Activated CD8-positive, alpha-beta T cell treated with anti-CD3 and anti-CD28 coated beads, Interleukin-2, amount 10 ng/mL, durations not matched to agents 7 days and 5 days (primary cell): ENCODE data around the gene KRT7. TPM values are rescaled to one million over a fixed set of nuclear protein-coding genes. Genes with fewer than 3 reads are reported as not detected.
"Not testable (repeated sequence)": the region's sequence is repeated elsewhere in the genome, so short reads cannot be mapped to it uniquely, and the experiment has no call there.

Experiments used
- ATAC-seq: fragments of 150-1000 bp; cut with Tn5 transposase; one replicate; pipeline ENCODE4 v1.10.0; 2021; ENCODE audit warnings: moderate library complexity
- CTCF ChIA-PET: fragments of 350-600 bp; sonication (Branson Sonifier 250); formaldehyde crosslinking; loops from one replicate; lab custom pipeline; 2021; ENCODE audit warnings: antibody characterized with exemption; lab: Charles Lee
- POLR2A ChIA-PET: fragments of 350-600 bp; sonication (Branson Sonifier 250); formaldehyde crosslinking; loops from one replicate; lab custom pipeline; 2021; ENCODE audit warnings: antibody characterized with exemption; lab: Charles Lee
- DNase-seq: peaks from one replicate; pipeline ENCODE4 v3.0.0-alpha.2; 2020
- H3K27ac Mint-ChIP-seq: one replicate; pipeline ENCODE4 v1.8.0; 2021; ENCODE audit warnings: mild to moderate bottlenecking, mixed read lengths
- H3K27me3 Mint-ChIP-seq: one replicate; pipeline ENCODE4 v1.8.0; 2021; ENCODE audit warnings: low read depth, mixed read lengths
- H3K36me3 Mint-ChIP-seq: one replicate; pipeline ENCODE4 v1.8.0; 2021; ENCODE audit warnings: low read depth, mixed read lengths
- H3K4me1 Mint-ChIP-seq: one replicate; pipeline ENCODE4 v1.8.0; 2021; ENCODE audit warnings: low read depth, mixed read lengths
- H3K4me3 Mint-ChIP-seq: one replicate; pipeline ENCODE4 v1.8.0; 2021; ENCODE audit warnings: mild to moderate bottlenecking, mixed read lengths
- H3K9me3 Mint-ChIP-seq: one replicate; pipeline ENCODE4 v1.8.0; 2022; ENCODE audit warnings: mixed read lengths; ENCODE audit not compliant: insufficient read depth
- total RNA-seq, 2 experiments: library from RNA; stranded (reverse); gene quantifications; one replicate each; pipeline ENCODE4 v1.2.3, GENCODE V29; 2021

The KRT7 gene
- total RNA-seq, 2 experiments from 2014 or later: 14.4 to 14.7 TPM

DNA sequence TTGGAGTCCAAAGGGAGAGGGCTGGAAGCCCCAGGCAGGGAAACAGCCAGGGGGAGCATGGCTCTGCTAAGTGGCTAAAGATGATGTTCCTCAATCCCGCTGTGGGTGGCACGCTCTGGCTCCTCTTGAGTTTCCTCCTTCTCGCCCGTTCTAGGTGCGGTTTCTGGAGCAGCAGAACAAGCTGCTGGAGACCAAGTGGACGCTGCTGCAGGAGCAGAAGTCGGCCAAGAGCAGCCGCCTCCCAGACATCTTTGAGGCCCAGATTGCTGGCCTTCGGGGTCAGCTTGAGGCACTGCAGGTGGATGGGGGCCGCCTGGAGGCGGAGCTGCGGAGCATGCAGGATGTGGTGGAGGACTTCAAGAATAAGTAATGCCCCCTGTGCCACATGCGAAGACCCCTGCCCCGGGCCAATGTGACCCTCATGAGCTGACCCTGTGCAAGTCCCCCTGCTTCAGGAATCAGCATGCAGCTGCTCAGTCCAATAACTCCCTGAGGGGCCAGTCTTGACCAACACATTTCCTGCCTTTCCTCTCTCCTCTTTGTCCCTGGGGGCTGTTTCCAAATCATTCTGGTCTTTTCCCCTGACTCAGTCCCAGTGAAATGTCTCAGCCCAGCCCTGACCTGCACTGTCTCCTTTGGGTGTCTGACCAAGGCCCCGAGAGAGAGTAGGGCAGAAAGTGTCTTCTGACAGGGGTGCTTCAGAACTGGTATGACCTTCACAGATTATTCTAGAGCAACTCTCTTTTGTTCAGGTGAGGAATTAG is 2.1 kb downstream of the KRT7 start:
- H3K27ac Mint-ChIP-seq: no peak overlapping the region
- no peak overlapping the region for H3K4me3 Mint-ChIP-seq
- ChIA-PET CTCF (interaction anchor here (4.3 to 4.8 kb wide), 2 partner anchors 13 to 44 kb away, joined by 23 to 30 read pairs; no protein-coding TSS in a partner anchor), POLR2A (no interaction called here)
- DNase-seq (no peak), ATAC-seq (no peak)
- H3K4me1 Mint-ChIP-seq: no peaks in the 10 kb centered on the region
- H3K27me3 Mint-ChIP-seq: peaks cover 46% of the 10 kb centered on the region
- no peaks in the 10 kb centered on the region for H3K9me3 Mint-ChIP-seq
- no peaks in the 10 kb centered on the region for H3K36me3 Mint-ChIP-seq

DNA sequence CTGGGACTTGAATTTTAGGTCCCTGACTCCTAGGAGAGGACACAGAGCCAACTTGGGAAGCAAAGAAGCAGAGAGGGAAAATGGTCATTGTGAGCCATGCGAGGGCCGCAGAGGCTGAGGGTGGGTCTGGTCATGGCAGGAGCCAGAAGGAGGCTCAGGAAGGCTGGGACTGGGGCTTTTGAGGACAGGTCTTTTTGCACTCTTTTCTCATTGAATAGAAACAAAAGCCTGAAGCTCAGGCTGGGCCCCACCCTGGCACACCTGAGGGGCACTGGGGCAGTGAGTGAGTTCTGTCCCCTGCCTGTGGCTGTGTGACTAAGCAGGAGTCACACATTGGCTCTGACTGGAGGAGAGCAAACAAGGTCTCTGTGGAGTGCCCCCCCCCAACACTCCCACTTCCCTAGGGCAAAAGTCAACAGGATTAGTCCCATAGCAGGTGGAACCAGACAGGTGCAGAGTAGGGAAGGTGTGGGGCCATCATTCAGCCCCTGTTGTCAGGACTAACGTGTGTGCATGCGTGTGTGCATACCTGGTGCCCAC is 2.8 kb downstream of the KRT7 start:
- no peak for ATAC-seq
- Mint-ChIP-seq H3K4me1 (no peaks in the 10 kb centered on the region), H3K27me3 (peaks cover 41% of the 10 kb centered on the region), H3K36me3 (no peaks in the 10 kb centered on the region), H3K4me3 (no peak overlapping the region), H3K27ac (no peak overlapping the region), H3K9me3 (no peaks in the 10 kb centered on the region)
- POLR2A ChIA-PET: no interaction called here
- CTCF ChIA-PET: interaction anchor here (2.6 to 4.8 kb wide), 3 partner anchors 11 to 43 kb away, joined by 10 to 30 read pairs (median 23); no protein-coding TSS in a partner anchor
- no peak for DNase-seq

- ATAC-seq: no peak
- H3K4me1 Mint-ChIP-seq: no peaks in the 10 kb centered on the region
- ChIA-PET POLR2A (no interaction called here), CTCF (interaction anchor here (2.6 to 4.8 kb wide), 3 partner anchors 12 to 43 kb away, joined by 10 to 30 read pairs (median 23); no protein-coding TSS in a partner anchor)
- H3K4me3 Mint-ChIP-seq: no peak overlapping the region
- no peak overlapping the region for H3K27ac Mint-ChIP-seq
- no peaks in the 10 kb centered on the region for H3K36me3 Mint-ChIP-seq
- peaks cover 37% of the 10 kb centered on the region for H3K27me3 Mint-ChIP-seq
- H3K9me3 Mint-ChIP-seq: no peaks in the 10 kb centered on the region
- DNase-seq: no peak
These were observed 3.5 kb downstream of the KRT7 start for GRCh38 chr12:52236386-52237050.

DNA sequence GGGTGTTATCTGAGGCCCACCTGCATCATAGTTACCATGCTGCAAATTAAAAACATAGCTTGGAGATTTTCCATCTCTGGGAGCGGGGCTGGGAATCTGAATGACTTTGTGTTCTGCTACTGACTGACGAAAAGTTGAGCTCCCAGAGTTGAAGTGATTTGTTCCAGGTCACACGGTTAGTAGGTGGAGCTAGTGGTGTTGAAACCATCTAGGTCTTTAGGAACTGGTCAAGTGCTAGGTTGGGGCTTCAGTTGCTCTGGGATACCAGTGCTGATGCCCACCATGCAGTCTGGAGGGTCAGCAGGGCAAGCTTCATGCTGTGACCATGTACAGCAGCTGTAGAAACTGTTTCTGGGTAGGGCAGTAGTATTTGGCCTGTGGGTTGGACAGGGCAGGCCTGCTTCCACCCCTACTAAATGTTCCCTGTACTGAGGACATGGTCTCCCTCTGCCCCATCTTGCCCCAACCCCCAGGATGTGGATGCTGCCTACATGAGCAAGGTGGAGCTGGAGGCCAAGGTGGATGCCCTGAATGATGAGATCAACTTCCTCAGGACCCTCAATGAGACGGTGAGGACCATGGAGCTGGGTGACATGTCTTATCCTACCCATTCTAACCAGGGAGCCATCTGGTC is 5.3 kb downstream of the KRT7 start:
- Mint-ChIP-seq H3K27me3 (peaks cover 21% of the 10 kb centered on the region), H3K27ac (no peak overlapping the region), H3K36me3 (no peaks in the 10 kb centered on the region), H3K4me3 (no peak overlapping the region), H3K9me3 (no peaks in the 10 kb centered on the region), H3K4me1 (peaks cover 12% of the 10 kb centered on the region)
- ChIA-PET POLR2A (interaction anchor here (0.7 to 1.0 kb wide), 2 partner anchors 9 to 126 kb away, joined by 3 read pairs; no protein-coding TSS in a partner anchor), CTCF (interaction anchor here (0.8 to 4.8 kb wide), 6 partner anchors 14 to 56 kb away, joined by 3 to 30 read pairs (median 7); no protein-coding TSS in a partner anchor)
- no peak for ATAC-seq
- DNase-seq: no peak

DNA sequence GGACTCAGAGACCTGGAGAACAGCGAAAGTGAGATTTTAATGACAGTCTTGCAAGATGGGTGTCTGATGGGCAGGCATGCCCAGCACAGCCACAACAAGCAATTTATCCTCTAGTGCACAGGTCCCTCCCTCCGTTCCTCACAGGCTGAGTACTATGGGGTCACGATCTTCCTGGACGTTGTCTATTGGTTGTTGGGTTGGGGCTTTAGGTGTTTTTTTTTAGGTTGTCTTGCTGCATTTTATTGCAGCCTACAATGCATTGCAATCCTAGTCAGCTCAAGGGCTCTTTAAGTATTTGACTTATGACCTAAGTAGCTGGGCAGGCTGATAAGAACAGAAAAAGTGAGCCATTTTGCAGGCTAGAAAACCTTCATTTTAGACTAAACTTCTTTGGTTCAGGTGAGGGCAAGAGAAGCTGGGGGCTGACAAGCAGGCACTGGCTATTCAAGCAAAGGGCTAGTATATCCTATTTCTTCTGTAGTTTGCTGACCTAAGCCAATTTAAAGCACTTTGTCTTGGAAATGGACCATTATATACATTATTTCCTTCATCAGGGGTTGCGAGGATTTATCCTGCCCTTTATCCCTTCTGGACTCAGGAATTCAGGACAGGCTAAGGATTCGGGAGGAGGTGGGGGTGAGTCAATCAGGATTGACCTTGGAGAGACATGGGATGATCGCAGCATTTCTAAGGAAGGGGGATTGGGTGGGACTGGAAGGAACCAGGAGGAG is 6.0 kb downstream of the KRT7 start:
- POLR2A ChIA-PET: interaction anchor here (1.0 kb wide), 1 partner anchor 10 kb away, joined by 3 read pairs; no protein-coding TSS in a partner anchor
- Mint-ChIP-seq H3K36me3 (no peaks in the 10 kb centered on the region), H3K27me3 (peaks cover 15% of the 10 kb centered on the region), H3K9me3 (no peaks in the 10 kb centered on the region), H3K4me3 (no peak overlapping the region), H3K4me1 (peaks cover 20% of the 10 kb centered on the region), H3K27ac (no peak overlapping the region)
- ATAC-seq (no peak), DNase-seq (no peak)
- CTCF ChIA-PET: interaction anchor here (1.3 to 4.8 kb wide), 3 partner anchors 17 to 55 kb away, joined by 3 to 30 read pairs (median 23); no protein-coding TSS in a partner anchor

GRCh38 chr12:52239767-52240166 is 6.7 kb downstream of the KRT7 start:
- ChIA-PET POLR2A (no interaction called here), CTCF (interaction anchor here (4.3 kb wide), 1 partner anchor 39 kb away, joined by 23 read pairs; no protein-coding TSS in a partner anchor)
- peaks cover 9% of the 10 kb centered on the region for H3K27me3 Mint-ChIP-seq
- no peak overlapping the region for H3K27ac Mint-ChIP-seq
- peaks cover 27% of the 10 kb centered on the region for H3K4me1 Mint-ChIP-seq
- H3K36me3 Mint-ChIP-seq: no peaks in the 10 kb centered on the region
- no peaks in the 10 kb centered on the region for H3K9me3 Mint-ChIP-seq
- ATAC-seq: no peak
- DNase-seq: no peak
- H3K4me3 Mint-ChIP-seq: no peak overlapping the region

- H3K27me3 Mint-ChIP-seq, POLR2A ChIA-PET, H3K4me3 Mint-ChIP-seq, DNase-seq, H3K27ac Mint-ChIP-seq, ATAC-seq, H3K36me3 Mint-ChIP-seq, H3K9me3 Mint-ChIP-seq, CTCF ChIA-PET: not testable (repeated sequence)
- peaks cover 32% of the 10 kb centered on the region for H3K4me1 Mint-ChIP-seq
These were observed 7.2 kb downstream of the KRT7 start for GRCh38 chr12:52240247-52240646.

DNA sequence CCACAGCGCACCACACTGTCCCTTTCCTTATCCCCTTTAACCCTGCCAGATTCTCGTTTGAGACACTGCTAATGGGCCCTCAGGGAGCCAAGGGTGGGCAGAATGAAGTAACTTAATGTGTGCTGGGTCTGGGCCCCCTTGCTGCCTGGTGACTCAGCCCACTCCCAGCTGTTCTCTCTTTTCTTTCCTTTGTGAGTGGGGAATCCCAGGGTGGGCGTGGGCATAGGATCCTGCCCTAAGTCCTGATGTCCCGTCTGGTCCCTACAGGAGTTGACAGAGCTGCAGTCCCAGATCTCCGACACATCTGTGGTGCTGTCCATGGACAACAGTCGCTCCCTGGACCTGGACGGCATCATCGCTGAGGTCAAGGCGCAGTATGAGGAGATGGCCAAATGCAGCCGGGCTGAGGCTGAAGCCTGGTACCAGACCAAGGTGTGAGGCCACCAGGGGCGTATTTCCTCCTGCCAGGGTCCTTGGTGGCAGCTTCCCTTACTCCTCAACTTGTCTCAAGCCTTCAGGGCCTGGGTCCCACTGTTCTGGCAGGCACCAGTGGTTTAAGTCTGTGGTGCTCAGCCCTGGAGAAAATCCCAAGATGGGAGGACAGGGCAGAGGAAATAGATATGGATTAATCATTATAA is 8.3 kb downstream of the KRT7 start:
- peaks cover 42% of the 10 kb centered on the region for H3K4me1 Mint-ChIP-seq
- no peaks in the 10 kb centered on the region for H3K9me3 Mint-ChIP-seq
- no peaks in the 10 kb centered on the region for H3K36me3 Mint-ChIP-seq
- DNase-seq: no peak
- no peak overlapping the region for H3K27ac Mint-ChIP-seq
- H3K27me3 Mint-ChIP-seq: peaks cover 5% of the 10 kb centered on the region
- no peak for ATAC-seq
- no peak overlapping the region for H3K4me3 Mint-ChIP-seq
- POLR2A ChIA-PET: no interaction called here
- CTCF ChIA-PET: no interaction called here

GRCh38 chr12:52242442-52243258 is 9.6 kb downstream of the KRT7 start:
- Mint-ChIP-seq H3K36me3 (no peaks in the 10 kb centered on the region), H3K4me1 (peaks cover 56% of the 10 kb centered on the region), H3K9me3 (no peaks in the 10 kb centered on the region), H3K27ac (peak overlapping the region; percentile 91), H3K27me3 (peaks cover 5% of the 10 kb centered on the region), H3K4me3 (no peak overlapping the region)
- no peak for DNase-seq
- ChIA-PET POLR2A (no interaction called here), CTCF (interaction anchor here (0.8 to 2.3 kb wide), 3 partner anchors 9 to 29 kb away, joined by 3 to 15 read pairs (median 3); no protein-coding TSS in a partner anchor)
- no peak for ATAC-seq

DNA sequence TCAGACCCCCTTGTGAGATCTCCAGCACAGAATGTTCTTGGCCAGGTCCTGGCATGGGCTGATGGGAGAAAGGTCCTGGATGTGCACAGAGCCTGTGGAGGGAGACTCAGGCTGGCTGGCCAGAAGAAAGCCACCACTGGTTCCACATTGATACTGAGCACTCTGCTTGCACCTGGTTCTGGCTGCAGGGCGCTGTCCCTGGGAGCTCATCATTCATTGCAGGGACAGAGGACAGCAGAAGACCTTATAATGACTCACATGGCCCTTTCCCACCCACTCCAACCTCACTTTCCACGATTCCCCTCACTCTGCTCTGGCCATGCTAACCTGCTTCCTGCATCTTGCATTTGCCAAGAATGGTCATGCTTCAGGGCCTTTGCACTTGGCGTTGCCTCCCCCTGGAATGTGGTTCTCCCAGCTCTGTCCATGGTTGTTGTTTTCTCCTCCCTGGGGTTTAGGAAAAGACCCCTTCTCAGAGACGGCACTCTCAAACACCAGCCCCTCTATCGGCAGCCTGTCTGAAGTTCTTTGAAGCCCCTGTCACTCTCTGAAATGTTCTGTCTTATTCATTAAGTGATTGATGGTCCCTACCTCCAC is 10.3 kb downstream of the KRT7 start:
- Mint-ChIP-seq H3K4me3 (peak overlapping the region; percentile 69), H3K27ac (peak overlapping the region; percentile 91), H3K36me3 (no peaks in the 10 kb centered on the region), H3K4me1 (peaks cover 61% of the 10 kb centered on the region), H3K27me3 (peaks cover 5% of the 10 kb centered on the region), H3K9me3 (no peaks in the 10 kb centered on the region)
- POLR2A ChIA-PET: no interaction called here
- ATAC-seq: no peak
- no peak for DNase-seq
- CTCF ChIA-PET: interaction anchor here (0.8 to 4.1 kb wide), 7 partner anchors 9 to 136 kb away, joined by 3 to 33 read pairs (median 3); no protein-coding TSS in a partner anchor
